Measurements from ENCODE around the gene UPB1. TPM values are rescaled to one million over a fixed set of nuclear protein-coding genes. Genes with fewer than 3 reads are reported as not detected.

The UPB1 gene
- total and polyA plus RNA-seq, 10 of the 15 experiments (the other 5 are each of a cell fraction or from before 2014, with no cell fraction given), result 0.89 to 20.5 (median 3.1) TPM

GRCh38 chr22:24555165-24556039, 60.3 kb downstream of the UPB1 start, which contains the start of gene SNRPD3 (continued):
- TF ChIP-seq ZBTB11 (CRISPR knock-in tag; IDR thresholded peaks at IDR 0.05) (peak; percentile 94), CHD4 (IDR thresholded peaks at IDR 0.05) (no peak), ZZZ3 (IDR thresholded peaks at IDR 0.05; ENCODE audit: control insufficient read depth, insufficient read length, low read depth) (no peak), SREBF2 (IDR thresholded peaks at IDR 0.05; ENCODE audit: low read length) (no peak), MEF2A (IDR thresholded peaks at IDR 0.05; ENCODE audit: insufficient read depth, low read depth, low read length) (no peak), YY1 (IDR thresholded peaks at IDR 0.05; ENCODE audit: low read depth, low read length) (peak; percentile 93), STAT1 (conservative IDR thresholded peaks at IDR 0.05) (peak; percentile 93; the same call in 1 of the 2 replicates), ZSCAN29 (IDR thresholded peaks at IDR 0.05) (peak; percentile 54; the same call in 1 of the 2 replicates), NFIC (IDR thresholded peaks at IDR 0.05; ENCODE audit: low read depth, low read length) (0 out of 2 replicates have a peak, but pooled peaks have one; percentile 54), KDM1A (IDR thresholded peaks at IDR 0.05; ENCODE audit: borderline replicate concordance) (no peak), SMAD1 (IDR thresholded peaks at IDR 0.05; ENCODE audit: low read depth, partially characterized antibody) (no peak), TCF3 (IDR thresholded peaks at IDR 0.05; ENCODE audit: borderline replicate concordance, insufficient read depth, low read depth, low read length) (no peak), PML (IDR thresholded peaks at IDR 0.05; ENCODE audit: low read length) (peak; percentile 92), POLR2AphosphoS2 (IDR thresholded peaks at IDR 0.05; ENCODE audit: low read depth, low read length) (peak; percentile 82), SMC3 (IDR thresholded peaks at IDR 0.05; ENCODE audit: borderline replicate concordance, low read length) (no peak), TARDBP (IDR thresholded peaks at IDR 0.05; ENCODE audit: borderline replicate concordance) (peak; percentile 79; the same call in 1 of the 2 replicates), CBX5 (IDR thresholded peaks at IDR 0.05; ENCODE audit: low read depth) (no peak)
- TF ChIP-seq, protein P1, sequence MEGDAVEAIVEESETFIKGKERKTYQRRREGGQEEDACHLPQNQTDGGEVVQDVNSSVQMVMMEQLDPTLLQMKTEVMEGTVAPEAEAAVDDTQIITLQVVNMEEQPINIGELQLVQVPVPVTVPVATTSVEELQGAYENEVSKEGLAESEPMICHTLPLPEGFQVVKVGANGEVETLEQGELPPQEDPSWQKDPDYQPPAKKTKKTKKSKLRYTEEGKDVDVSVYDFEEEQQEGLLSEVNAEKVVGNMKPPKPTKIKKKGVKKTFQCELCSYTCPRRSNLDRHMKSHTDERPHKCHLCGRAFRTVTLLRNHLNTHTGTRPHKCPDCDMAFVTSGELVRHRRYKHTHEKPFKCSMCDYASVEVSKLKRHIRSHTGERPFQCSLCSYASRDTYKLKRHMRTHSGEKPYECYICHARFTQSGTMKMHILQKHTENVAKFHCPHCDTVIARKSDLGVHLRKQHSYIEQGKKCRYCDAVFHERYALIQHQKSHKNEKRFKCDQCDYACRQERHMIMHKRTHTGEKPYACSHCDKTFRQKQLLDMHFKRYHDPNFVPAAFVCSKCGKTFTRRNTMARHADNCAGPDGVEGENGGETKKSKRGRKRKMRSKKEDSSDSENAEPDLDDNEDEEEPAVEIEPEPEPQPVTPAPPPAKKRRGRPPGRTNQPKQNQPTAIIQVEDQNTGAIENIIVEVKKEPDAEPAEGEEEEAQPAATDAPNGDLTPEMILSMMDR (IDR thresholded peaks at IDR 0.05 in 2 of 3, conservative IDR thresholded peaks at IDR 0.05 in 1 of 3; ENCODE audit: control insufficient read depth in 2 of 3, extremely low read depth in 1 of 3, insufficient read depth in 1 of 3, low read depth in 3 of 3, low read length in 3 of 3), result no peak
- TF ChIP-seq, protein P2, sequence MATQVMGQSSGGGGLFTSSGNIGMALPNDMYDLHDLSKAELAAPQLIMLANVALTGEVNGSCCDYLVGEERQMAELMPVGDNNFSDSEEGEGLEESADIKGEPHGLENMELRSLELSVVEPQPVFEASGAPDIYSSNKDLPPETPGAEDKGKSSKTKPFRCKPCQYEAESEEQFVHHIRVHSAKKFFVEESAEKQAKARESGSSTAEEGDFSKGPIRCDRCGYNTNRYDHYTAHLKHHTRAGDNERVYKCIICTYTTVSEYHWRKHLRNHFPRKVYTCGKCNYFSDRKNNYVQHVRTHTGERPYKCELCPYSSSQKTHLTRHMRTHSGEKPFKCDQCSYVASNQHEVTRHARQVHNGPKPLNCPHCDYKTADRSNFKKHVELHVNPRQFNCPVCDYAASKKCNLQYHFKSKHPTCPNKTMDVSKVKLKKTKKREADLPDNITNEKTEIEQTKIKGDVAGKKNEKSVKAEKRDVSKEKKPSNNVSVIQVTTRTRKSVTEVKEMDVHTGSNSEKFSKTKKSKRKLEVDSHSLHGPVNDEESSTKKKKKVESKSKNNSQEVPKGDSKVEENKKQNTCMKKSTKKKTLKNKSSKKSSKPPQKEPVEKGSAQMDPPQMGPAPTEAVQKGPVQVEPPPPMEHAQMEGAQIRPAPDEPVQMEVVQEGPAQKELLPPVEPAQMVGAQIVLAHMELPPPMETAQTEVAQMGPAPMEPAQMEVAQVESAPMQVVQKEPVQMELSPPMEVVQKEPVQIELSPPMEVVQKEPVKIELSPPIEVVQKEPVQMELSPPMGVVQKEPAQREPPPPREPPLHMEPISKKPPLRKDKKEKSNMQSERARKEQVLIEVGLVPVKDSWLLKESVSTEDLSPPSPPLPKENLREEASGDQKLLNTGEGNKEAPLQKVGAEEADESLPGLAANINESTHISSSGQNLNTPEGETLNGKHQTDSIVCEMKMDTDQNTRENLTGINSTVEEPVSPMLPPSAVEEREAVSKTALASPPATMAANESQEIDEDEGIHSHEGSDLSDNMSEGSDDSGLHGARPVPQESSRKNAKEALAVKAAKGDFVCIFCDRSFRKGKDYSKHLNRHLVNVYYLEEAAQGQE (IDR thresholded peaks at IDR 0.05; ENCODE audit: low read depth, low read length), result peak; percentile 21; the same call in 1 of the 2 replicates
- TF ChIP-seq, protein P3, sequence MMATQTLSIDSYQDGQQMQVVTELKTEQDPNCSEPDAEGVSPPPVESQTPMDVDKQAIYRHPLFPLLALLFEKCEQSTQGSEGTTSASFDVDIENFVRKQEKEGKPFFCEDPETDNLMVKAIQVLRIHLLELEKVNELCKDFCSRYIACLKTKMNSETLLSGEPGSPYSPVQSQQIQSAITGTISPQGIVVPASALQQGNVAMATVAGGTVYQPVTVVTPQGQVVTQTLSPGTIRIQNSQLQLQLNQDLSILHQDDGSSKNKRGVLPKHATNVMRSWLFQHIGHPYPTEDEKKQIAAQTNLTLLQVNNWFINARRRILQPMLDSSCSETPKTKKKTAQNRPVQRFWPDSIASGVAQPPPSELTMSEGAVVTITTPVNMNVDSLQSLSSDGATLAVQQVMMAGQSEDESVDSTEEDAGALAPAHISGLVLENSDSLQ (IDR thresholded peaks at IDR 0.05), result peak; percentile 93

Measured in GM12878 (cell line).